Trophoblast cell (in vitro differentiated cells and primary cell): Measurements from ENCODE around the gene PLP2.
A peak's percentile ranks its signal among the peaks of the same experiment; 100 is the strongest.

Experiments
- DNase-seq, 2 donors: peaks; one replicate each; pipeline ENCODE4 v3.0.0-alpha.2; 2016
- H2AFZ ChIP-seq: 2 replicates; pipeline ENCODE4 v1.6.1; 2013; ENCODE audit warnings: low read length, moderate library complexity, mild to moderate bottlenecking; ENCODE audit not compliant: insufficient read depth, poor library complexity
- H2AK5ac ChIP-seq: 2 replicates; pipeline ENCODE4 v1.6.1; 2013; ENCODE audit warnings: mild to moderate bottlenecking, low read length
- H2BK120ac ChIP-seq: 2 replicates; pipeline ENCODE4 v1.6.1; 2013; ENCODE audit warnings: low read length, mild to moderate bottlenecking, moderate library complexity; ENCODE audit not compliant: insufficient read depth, poor library complexity
- H2BK12ac ChIP-seq: 2 replicates; pipeline ENCODE4 v1.6.1; 2013; ENCODE audit warnings: mild to moderate bottlenecking, low read length, moderate library complexity
- H2BK5ac ChIP-seq: 2 replicates; pipeline ENCODE4 v1.6.1; 2013; ENCODE audit warnings: low read length, low read depth, moderate library complexity, mild to moderate bottlenecking; ENCODE audit not compliant: poor library complexity
- H3K14ac ChIP-seq: 2 replicates; pipeline ENCODE4 v1.6.1; 2013; ENCODE audit warnings: mild to moderate bottlenecking, low read length
- H3K18ac ChIP-seq: 2 replicates; pipeline ENCODE4 v1.6.1; 2013; ENCODE audit warnings: mild to moderate bottlenecking, low read length
- H3K23ac ChIP-seq: 2 replicates; pipeline ENCODE4 v1.6.1; 2013; ENCODE audit warnings: low read length
- H3K27ac ChIP-seq: 2 replicates; pipeline ENCODE4 v1.5.1; 2013; ENCODE audit warnings: low read depth, mild to moderate bottlenecking, inconsistent platforms, low read length, moderate library complexity
- H3K27me3 ChIP-seq: 2 replicates; pipeline ENCODE4 v1.6.1; 2013; ENCODE audit warnings: inconsistent platforms, mild to moderate bottlenecking, low read length, moderate library complexity; ENCODE audit not compliant: insufficient read depth
- H3K36me3 ChIP-seq, 2 experiments: 1 replicate in 1 of 2; 2 replicates in 1 of 2; pipeline ENCODE4 v1.6.1; 2013; ENCODE audit warnings: low read length in 2 of 2, mild to moderate bottlenecking in 2 of 2, moderate library complexity in 1 of 2; ENCODE audit not compliant: insufficient read depth in 2 of 2, control insufficient read depth in 1 of 2
- H3K4ac ChIP-seq: 2 replicates; pipeline ENCODE4 v1.6.1; 2013; ENCODE audit warnings: low read depth, mild to moderate bottlenecking, low read length, moderate library complexity
- H3K4me1 ChIP-seq, 2 experiments: 1 replicate in 1 of 2; 2 replicates in 1 of 2; pipeline ENCODE4 v1.6.1; 2013; ENCODE audit warnings: low read length in 2 of 2, mild to moderate bottlenecking in 2 of 2, moderate library complexity in 1 of 2; ENCODE audit not compliant: insufficient read depth in 2 of 2, control insufficient read depth in 1 of 2
- H3K4me2 ChIP-seq: 2 replicates; pipeline ENCODE4 v1.6.1; 2013; ENCODE audit warnings: inconsistent platforms, mild to moderate bottlenecking, low read length, moderate library complexity
- H3K4me3 ChIP-seq: 2 replicates; pipeline ENCODE4 v1.5.1; 2013; ENCODE audit warnings: mild to moderate bottlenecking, low read depth, low read length, inconsistent platforms
- H3K79me1 ChIP-seq: one replicate; pipeline ENCODE4 v1.6.1; 2013; ENCODE audit warnings: low read length
- H3K79me2 ChIP-seq: 2 replicates; pipeline ENCODE4 v1.6.1; 2013; ENCODE audit warnings: low read length, mild to moderate bottlenecking; ENCODE audit not compliant: control insufficient read depth, insufficient read depth, poor library complexity
- H3K9ac ChIP-seq: 2 replicates; pipeline ENCODE4 v1.6.1; 2013; ENCODE audit warnings: mild to moderate bottlenecking, low read length
- H3K9me3 ChIP-seq: 2 replicates; pipeline ENCODE4 v1.6.1; 2013; ENCODE audit warnings: low read depth, mild to moderate bottlenecking, control low read depth, inconsistent platforms, low read length; ENCODE audit not compliant: insufficient read depth
- H4K12ac ChIP-seq: 2 replicates; pipeline ENCODE4 v1.6.1; 2013; ENCODE audit warnings: low read depth, mild to moderate bottlenecking, low read length, moderate library complexity
- H4K8ac ChIP-seq: 2 replicates; pipeline ENCODE4 v1.6.1; 2013; ENCODE audit warnings: low read depth, mild to moderate bottlenecking, low read length, moderate library complexity
- H4K91ac ChIP-seq: one replicate; pipeline ENCODE4 v1.6.1; 2013; ENCODE audit warnings: low read depth, mild to moderate bottlenecking, low read length, moderate library complexity
- WGBS: extraction: QIAGEN DNeasy Blood & Tissue Kit; methylation state at CpG from one replicate; pipeline ENCODE4 v1.1.7; 2013; ENCODE audit warnings: missing lambda C conversion rate; ENCODE audit not compliant: insufficient read length, insufficient coverage; ENCODE audit errors: extremely low coverage; 5-methylcytosine and 5-hydroxymethylcytosine counted together

Gene PLP2

DNA sequence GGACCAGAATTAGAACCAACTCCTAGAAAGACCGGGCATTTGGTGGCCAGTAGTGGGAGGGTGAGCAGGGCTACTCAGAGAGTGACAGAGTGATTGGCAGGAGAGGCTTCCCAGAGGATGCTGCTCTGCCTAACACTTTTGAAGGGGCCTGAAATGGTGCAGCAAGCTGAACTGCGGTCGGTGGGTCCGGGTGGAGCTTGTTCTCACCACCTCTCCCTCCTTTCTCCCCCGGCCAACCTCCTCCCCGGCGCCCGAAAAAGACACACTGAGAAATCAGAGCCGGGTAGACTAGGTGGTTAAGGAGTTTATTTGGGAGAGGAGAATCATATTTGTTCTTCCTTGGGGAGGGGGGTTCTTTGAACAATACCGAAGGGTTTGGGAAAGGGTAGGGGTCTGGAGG, 15.8 kb downstream of the PLP2 start:
- no peak overlapping the region for H4K8ac ChIP-seq
- H4K12ac ChIP-seq, result no peak overlapping the region
- no peak overlapping the region for H3K9ac ChIP-seq
- no peaks in the 10 kb centered on the region for H3K27me3 ChIP-seq
- H3K36me3 ChIP-seq, result peaks cover 8 to 9% of the 10 kb centered on the region in 2 experiments
- no peak overlapping the region for H3K23ac ChIP-seq
- H2BK5ac ChIP-seq, result no peak overlapping the region
- no peak overlapping the region for H3K4me3 ChIP-seq
- H3K9me3 ChIP-seq, result no peaks in the 10 kb centered on the region
- H3K79me1 ChIP-seq, result peaks cover 15% of the 10 kb centered on the region
- H3K14ac ChIP-seq, result no peak overlapping the region
- no peak overlapping the region for H3K4ac ChIP-seq
- no peak overlapping the region for H2BK120ac ChIP-seq
- H3K79me2 ChIP-seq, result peaks cover 6% of the 10 kb centered on the region
- H4K91ac ChIP-seq, result no peak overlapping the region
- no peak overlapping the region for H2AK5ac ChIP-seq
- no peak overlapping the region for H2BK12ac ChIP-seq
- H3K4me1 ChIP-seq, result peaks cover 9 to 20% of the 10 kb centered on the region in 2 experiments
- no peak overlapping the region for H3K27ac ChIP-seq
- H2AFZ ChIP-seq, result no peak overlapping the region
- no peak overlapping the region for H3K18ac ChIP-seq
- no CpG with 5 or more reads among the region's 10 CpGs for WGBS
- H3K4me2 ChIP-seq, result no peak overlapping the region
- DNase-seq, result no peak

DNA sequence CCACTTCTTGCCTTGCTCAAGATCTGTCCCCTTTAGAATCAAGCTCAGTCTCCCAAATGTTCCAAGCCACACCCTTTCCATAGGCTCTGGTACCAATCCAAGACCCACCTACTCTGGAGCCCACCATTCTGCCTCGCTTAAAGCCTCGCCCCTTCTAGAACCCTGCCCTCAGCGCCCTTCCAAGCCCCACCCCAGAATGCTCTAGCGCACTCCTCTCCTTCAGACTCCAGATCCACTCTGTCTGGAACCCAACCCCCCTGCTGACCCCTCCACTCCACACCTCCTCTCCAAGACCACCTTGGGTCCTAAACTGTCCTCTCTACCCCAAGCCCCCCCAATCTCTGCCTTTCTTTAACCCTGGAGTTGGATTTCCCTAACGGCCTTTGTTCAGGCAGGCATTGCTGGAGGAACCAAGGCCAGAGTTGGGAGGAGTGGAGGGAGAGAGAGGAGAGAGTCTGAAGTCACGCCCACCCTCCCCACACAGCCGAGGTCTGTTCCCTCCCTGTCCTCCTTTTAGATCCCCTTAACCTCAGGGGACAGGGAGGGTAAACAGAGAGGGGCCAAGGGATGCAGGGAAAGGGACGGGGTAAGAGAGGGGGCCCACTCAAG, 16.9 kb downstream of the PLP2 start:
- Histone ChIP-seq H3K4ac (no peak overlapping the region), H3K4me2 (no peak overlapping the region), H4K91ac (no peak overlapping the region), H2BK12ac (no peak overlapping the region), H2BK5ac (no peak overlapping the region), H3K4me3 (no peak overlapping the region), H3K9ac (no peak overlapping the region), H3K27ac (no peak overlapping the region), H3K9me3 (no peaks in the 10 kb centered on the region), H3K18ac (no peak overlapping the region), H3K36me3 (peaks cover 1 to 2% of the 10 kb centered on the region in 2 experiments), H3K27me3 (no peaks in the 10 kb centered on the region), H4K12ac (no peak overlapping the region), H3K79me1 (peaks cover 15% of the 10 kb centered on the region), H2AFZ (no peak overlapping the region), H3K23ac (no peak overlapping the region), H3K4me1 (peaks cover 9 to 19% of the 10 kb centered on the region in 2 experiments), H2BK120ac (no peak overlapping the region), H2AK5ac (no peak overlapping the region), H3K14ac (no peak overlapping the region), H3K79me2 (peaks cover 6% of the 10 kb centered on the region), H4K8ac (no peak overlapping the region)
- WGBS, result no CpG with 5 or more reads among the region's 8 CpGs
- no peak for DNase-seq

DNA sequence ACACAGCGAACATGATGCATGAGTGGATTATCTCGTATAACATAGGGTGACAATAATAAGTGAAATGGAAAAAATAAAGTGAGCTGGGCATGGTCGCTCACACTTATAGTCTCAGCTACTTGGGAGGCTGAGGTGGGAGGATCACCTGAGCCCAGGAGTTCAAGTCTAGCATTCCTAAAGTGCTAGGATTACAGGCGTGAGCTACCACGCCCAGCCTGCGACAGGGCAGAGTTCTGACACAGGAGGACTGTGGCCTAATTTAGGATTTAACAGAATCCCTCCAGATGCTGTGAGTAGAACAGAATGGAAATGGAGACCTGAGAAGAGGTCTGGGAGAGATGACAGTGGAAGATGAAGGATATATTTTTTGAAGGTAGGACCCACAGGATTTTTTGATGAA, 17.9 kb downstream of the PLP2 start:
- Histone ChIP-seq H2AFZ (no peak overlapping the region), H3K4me2 (no peak overlapping the region), H3K27ac (no peak overlapping the region), H2BK120ac (no peak overlapping the region), H3K9ac (no peak overlapping the region), H3K27me3 (no peaks in the 10 kb centered on the region), H3K23ac (no peak overlapping the region), H2BK12ac (no peak overlapping the region), H3K4me1 (peaks cover 9 to 13% of the 10 kb centered on the region in 2 experiments), H3K14ac (no peak overlapping the region), H3K9me3 (no peaks in the 10 kb centered on the region), H3K79me1 (peaks cover 13% of the 10 kb centered on the region), H4K91ac (no peak overlapping the region), H4K12ac (no peak overlapping the region), H3K4me3 (no peak overlapping the region), H3K18ac (no peak overlapping the region), H4K8ac (no peak overlapping the region), H3K36me3 (no peaks in the 10 kb centered on the region), H3K4ac (no peak overlapping the region), H2AK5ac (no peak overlapping the region), H2BK5ac (no peak overlapping the region), H3K79me2 (peaks cover 5% of the 10 kb centered on the region)
- WGBS, result no CpG with 5 or more reads among the region's 6 CpGs
- peak in 1 of 2 donors; percentile 43 for DNase-seq

DNA sequence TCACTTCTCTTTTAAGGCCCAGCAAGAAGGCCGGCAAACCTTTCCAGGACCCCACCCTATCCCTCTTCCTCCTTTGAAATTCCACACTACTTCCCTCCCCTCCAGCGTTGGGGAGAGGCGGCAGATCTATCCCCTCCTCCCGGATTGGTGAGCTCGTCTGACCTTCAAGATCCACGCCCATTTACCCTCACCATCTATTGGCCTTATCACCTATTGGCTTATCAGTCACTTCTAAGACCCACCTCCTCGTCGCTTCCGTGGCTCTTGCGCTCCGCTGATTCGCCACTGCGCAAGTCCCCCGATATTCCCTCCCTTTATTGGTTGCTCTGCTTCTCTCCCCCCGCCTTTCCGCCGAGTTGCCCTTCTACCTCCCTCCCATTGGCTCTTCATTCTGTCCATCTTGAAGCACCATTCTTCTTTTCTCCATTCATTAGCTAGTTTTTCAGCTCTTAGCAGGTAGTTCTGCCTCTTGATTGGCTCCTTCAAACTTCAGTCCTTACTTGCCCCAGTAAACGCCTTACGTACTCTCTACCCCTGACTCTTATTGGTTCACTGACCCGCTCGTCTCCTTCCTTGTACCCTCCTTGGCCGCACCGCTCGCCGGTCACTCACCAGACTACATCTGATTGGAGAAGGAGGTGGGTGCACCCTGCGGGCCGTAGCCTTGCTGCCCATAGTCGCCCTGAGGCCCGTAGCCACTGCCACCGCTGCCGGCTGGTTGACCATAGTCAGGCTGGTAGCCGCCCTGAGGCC, 19.3 kb downstream of the PLP2 start:
- H3K23ac ChIP-seq, result no peak overlapping the region
- peak overlapping the region; percentile 66 for H3K27ac ChIP-seq
- no peak overlapping the region for H4K12ac ChIP-seq
- peak overlapping the region; percentile 62 for H2BK120ac ChIP-seq
- peak overlapping the region; percentile 96 for H3K4me2 ChIP-seq
- peak; percentile 92 to 93 for DNase-seq
- no CpG with 5 or more reads among the region's 32 CpGs for WGBS
- H3K18ac ChIP-seq, result peak overlapping the region; percentile 5
- H3K27me3 ChIP-seq, result no peaks in the 10 kb centered on the region
- H3K79me1 ChIP-seq, result peaks cover 6% of the 10 kb centered on the region
- H3K4me1 ChIP-seq, result peaks cover 6 to 7% of the 10 kb centered on the region in 2 experiments
- peaks cover 2% of the 10 kb centered on the region for H3K79me2 ChIP-seq
- no peak overlapping the region for H2BK12ac ChIP-seq
- H4K8ac ChIP-seq, result peak overlapping the region; percentile 82
- peak overlapping the region; percentile 35 for H3K14ac ChIP-seq
- peak overlapping the region; percentile 69 for H4K91ac ChIP-seq
- peak overlapping the region; percentile 54 for H2AFZ ChIP-seq
- peak overlapping the region; percentile 36 for H2BK5ac ChIP-seq
- peak overlapping the region; percentile 9 for H3K4ac ChIP-seq
- H3K4me3 ChIP-seq, result peak overlapping the region; percentile 81
- H3K9me3 ChIP-seq, result no peaks in the 10 kb centered on the region
- H3K36me3 ChIP-seq, result no peaks in the 10 kb centered on the region
- peak overlapping the region; percentile 91 for H3K9ac ChIP-seq
- H2AK5ac ChIP-seq, result no peak overlapping the region
